H1 (cell line): ENCODE data around the gene CIZ1. TPM values are rescaled to one million over a fixed set of nuclear protein-coding genes. Genes with fewer than 3 reads are reported as not detected.

Experiments used
- CTCF ChIA-PET: fragments of 300-600 bp; sonication (Branson Sonifier 250); formaldehyde crosslinking; loops from one replicate; lab custom pipeline; 2021; ENCODE audit not compliant: partially characterized antibody; lab: Charles Lee
- POLR2A ChIA-PET: fragments of 300-600 bp; sonication (Branson Sonifier 250); formaldehyde crosslinking; loops from one replicate; lab custom pipeline; 2021; ENCODE audit warnings: inconsistent platforms; ENCODE audit not compliant: partially characterized antibody; lab: Charles Lee
- DNase-seq, 2 experiments: peaks; one replicate each; pipeline versions ENCODE4 v3.0.0 to v3.0.0-alpha.2; 2010 to 2022; ENCODE audit warnings: low spot score in 2 of 2, low read depth in 1 of 2, mixed read lengths in 1 of 2
- FAIRE-seq: peaks from 2 replicates; lab custom pipeline; 2011; peaks lifted over from hg19 to GRCh38; lab: Jason Lieb, UNC
- H2AFZ ChIP-seq: 2 replicates; pipeline ENCODE4 v1.8.1; 2012; ENCODE audit warnings: low read length, inconsistent platforms
- H2AK5ac ChIP-seq: 2 replicates; pipeline ENCODE4 v1.6.1; 2013; ENCODE audit warnings: low read depth, low read length
- H2BK120ac ChIP-seq: replicated peaks from 2 replicates; pipeline ENCODE3; 2013; ENCODE audit warnings: low read depth, low read length, inconsistent platforms
- H2BK12ac ChIP-seq: 2 replicates; pipeline ENCODE4 v1.6.1; 2013; ENCODE audit warnings: low read depth, low read length
- H2BK15ac ChIP-seq: 2 replicates; pipeline ENCODE4 v1.6.1; 2013; ENCODE audit warnings: low read length
- H2BK20ac ChIP-seq: 2 replicates; pipeline ENCODE4 v1.6.1; 2013; ENCODE audit warnings: low read length
- H2BK5ac ChIP-seq: 2 replicates; pipeline ENCODE4 v1.6.1; 2013; ENCODE audit warnings: low read depth, low read length
- H3K14ac ChIP-seq: 2 replicates; pipeline ENCODE4 v1.6.1; 2013; ENCODE audit warnings: inconsistent platforms; ENCODE audit not compliant: insufficient read length
- H3K18ac ChIP-seq: 2 replicates; pipeline ENCODE4 v1.6.1; 2013; ENCODE audit warnings: low read length; ENCODE audit errors: extremely low read depth
- H3K23ac ChIP-seq: 2 replicates; pipeline ENCODE4 v1.6.1; 2013; ENCODE audit warnings: inconsistent platforms; ENCODE audit not compliant: insufficient read length
- H3K23me2 ChIP-seq: 2 replicates; pipeline ENCODE4 v1.6.1; 2013; ENCODE audit warnings: low read depth, low read length
- H3K27ac ChIP-seq: 2 replicates; pipeline ENCODE4 v1.6.1; 2011; ENCODE audit warnings: low read depth, low read length, inconsistent platforms
- H3K27me3 ChIP-seq, 4 experiments: replicated peaks in 1 of 4; 1 replicate in 1 of 4; 2 replicates in 3 of 4; pipeline versions ENCODE4 v1.6.1 to v1.8.1; 2011 to 2013; ENCODE audit warnings: low read length in 3 of 4, mild to moderate bottlenecking in 3 of 4, inconsistent platforms in 2 of 4, mixed read lengths in 2 of 4, moderate library complexity in 1 of 4; ENCODE audit not compliant: control insufficient read depth in 3 of 4, insufficient read depth in 3 of 4; ENCODE audit errors: extremely low read depth in 1 of 4
- H3K36me3 ChIP-seq, 4 experiments: 2 replicates each; pipeline versions ENCODE4 v1.6.1 to v1.8.1; 2011 to 2013; ENCODE audit warnings: mild to moderate bottlenecking in 4 of 4, low read length in 3 of 4, moderate library complexity in 2 of 4, control low read depth in 1 of 4, inconsistent platforms in 1 of 4; ENCODE audit not compliant: insufficient read depth in 4 of 4, control insufficient read depth in 2 of 4
- H3K4ac ChIP-seq: replicated peaks from 2 replicates; pipeline ENCODE3; 2013; ENCODE audit warnings: low read length, low read depth, mixed read lengths, inconsistent platforms; ENCODE audit not compliant: insufficient read length
- H3K4me1 ChIP-seq, 4 experiments: replicated peaks in 1 of 4; 1 replicate in 1 of 4; 2 replicates in 3 of 4; pipeline versions ENCODE4 v1.6.1 to v1.8.1; 2011 to 2013; ENCODE audit warnings: low read length in 3 of 4, inconsistent platforms in 2 of 4, mixed read lengths in 1 of 4; ENCODE audit not compliant: insufficient read depth in 4 of 4, control insufficient read depth in 3 of 4
- H3K4me2 ChIP-seq, 2 experiments: 2 replicates each; pipeline versions ENCODE4 v1.6.1 to v1.8.1; 2011 to 2013; ENCODE audit warnings: low read depth in 2 of 2, low read length in 2 of 2, control low read depth in 1 of 2, inconsistent platforms in 1 of 2, mild to moderate bottlenecking in 1 of 2; ENCODE audit not compliant: insufficient read depth in 1 of 2
- H3K4me3 ChIP-seq, 4 experiments: fragments of 200-600, 300-600 bp in 1 of 4; sonication (generic), shearing (Covaris generic), sonication (Bioruptor Twin) in 1 of 4; 2 replicates each; pipeline versions ENCODE4 v1.5.1 to v1.8.1; 2011 to 2016; ENCODE audit warnings: low read length in 4 of 4, low read depth in 3 of 4, control low read depth in 2 of 4, inconsistent platforms in 2 of 4, mild to moderate bottlenecking in 2 of 4, mixed read lengths in 1 of 4, moderate library complexity in 1 of 4; ENCODE audit not compliant: insufficient read depth in 2 of 4; ENCODE audit errors: extremely low read depth in 1 of 4
- H3K56ac ChIP-seq: replicated peaks from 2 replicates; pipeline ENCODE3; 2013; ENCODE audit warnings: low read depth, mild to moderate bottlenecking, mixed read lengths, low read length, inconsistent platforms; ENCODE audit not compliant: insufficient read length
- H3K79me1 ChIP-seq: 2 replicates; pipeline ENCODE4 v1.6.1; 2013; ENCODE audit warnings: low read depth, low read length, control low read depth
- H3K79me2 ChIP-seq, 2 experiments: 2 replicates each; pipeline versions ENCODE4 v1.6.1 to v1.8.1; 2012 to 2013; ENCODE audit warnings: low read length in 2 of 2, mild to moderate bottlenecking in 2 of 2, inconsistent platforms in 1 of 2; ENCODE audit not compliant: insufficient read depth in 2 of 2, control insufficient read depth in 1 of 2
- H3K9ac ChIP-seq, 4 experiments: replicated peaks in 1 of 4; 1 replicate in 1 of 4; 2 replicates in 3 of 4; pipeline versions ENCODE4 v1.6.1 to v1.8.1; 2011 to 2013; ENCODE audit warnings: low read depth in 3 of 4, low read length in 3 of 4, control low read depth in 2 of 4, mild to moderate bottlenecking in 2 of 4, moderate library complexity in 2 of 4, inconsistent platforms in 1 of 4; ENCODE audit errors: extremely low read depth in 1 of 4
- H3K9me3 ChIP-seq, 2 experiments: 2 replicates each; pipeline versions ENCODE4 v1.6.1 to v1.8.1; 2012 to 2013; ENCODE audit warnings: mild to moderate bottlenecking in 2 of 2, moderate library complexity in 2 of 2, control low read depth in 1 of 2, inconsistent platforms in 1 of 2, low read depth in 1 of 2, low read length in 1 of 2, mixed read lengths in 1 of 2; ENCODE audit not compliant: insufficient read depth in 2 of 2
- H4K20me1 ChIP-seq, 2 experiments: replicated peaks in 1 of 2; 2 replicates each; pipeline versions ENCODE3 to v1.8.1; 2011 to 2013; ENCODE audit warnings: inconsistent platforms in 2 of 2, low read length in 2 of 2, mild to moderate bottlenecking in 1 of 2; ENCODE audit not compliant: insufficient read depth in 2 of 2, control insufficient read depth in 1 of 2
- H4K5ac ChIP-seq: 2 replicates; pipeline ENCODE4 v1.6.1; 2013; ENCODE audit warnings: low read length, low read depth, mixed read lengths, inconsistent platforms; ENCODE audit not compliant: insufficient read length
- H4K8ac ChIP-seq: 2 replicates; pipeline ENCODE4 v1.8.0; 2013; ENCODE audit warnings: mild to moderate bottlenecking, moderate library complexity, low read length, inconsistent platforms; ENCODE audit not compliant: insufficient read depth; ENCODE audit errors: extremely low read depth
- H4K91ac ChIP-seq: replicated peaks from 2 replicates; pipeline ENCODE3; 2013; ENCODE audit warnings: low read length, mixed read lengths, inconsistent platforms; ENCODE audit not compliant: insufficient read length
- POLR2A ChIP-seq, 2 experiments: IDR thresholded peaks; 1 replicate in 1 of 2; 2 replicates in 1 of 2; pipeline ENCODE4 v1.6.1; 2011; ENCODE audit warnings: low read depth in 2 of 2, low read length in 2 of 2, mild to moderate bottlenecking in 2 of 2; ENCODE audit errors: control extremely low read depth in 1 of 2
- POLR2AphosphoS5 ChIP-seq: IDR thresholded peaks from 2 replicates; pipeline ENCODE4 v1.6.1; 2011; ENCODE audit warnings: low read depth, low read length
- SP2 ChIP-seq: IDR thresholded peaks from 2 replicates; pipeline ENCODE4 v1.6.1; 2012; ENCODE audit warnings: mild to moderate bottlenecking, low read length, inconsistent platforms
- WGBS, 2 experiments: shearing (Covaris generic) in 1 of 2; methylation state at CpG; one replicate each; pipeline versions ENCODE4 v1.1.6 to v1.1.7; 2013 to 2015; ENCODE audit warnings: low lambda C conversion rate in 2 of 2, mixed read lengths in 2 of 2, inconsistent platforms in 1 of 2, low coverage in 1 of 2, missing lambda C conversion rate in 1 of 2; ENCODE audit not compliant: insufficient replicate concordance in 2 of 2, insufficient coverage in 1 of 2, insufficient read length in 1 of 2; ENCODE audit errors: extremely low coverage in 1 of 2, missing lambda C conversion rate in 1 of 2; 5-methylcytosine and 5-hydroxymethylcytosine counted together
- polyA plus RNA-seq, 7 experiments: library from polyadenylated mRNA; depleted of rRNA in 3 of 7; stranded (reverse) in 5 of 7; unstranded in 2 of 7; fragments of >200 nt in 5 of 7; fragments of 200-250 nt in 2 of 7; gene quantifications; 1 replicate in 5 of 7; 2 replicates in 1 of 7; 4 replicates in 1 of 7; pipeline versions ENCODE4 v1.2.1 to v1.2.3, GENCODE V29; 2011 to 2013; ENCODE audit warnings: missing spikeins in 2 of 7, mixed read lengths in 2 of 7
- total RNA-seq: library from RNA; stranded (reverse); fragmentation: NEBNext Ultra II Directional; extraction: Animal tissue kit (Norgen Biotek cat#: 25700); gene quantifications from 2 replicates; pipeline ENCODE4 v1.2.1, GENCODE V29; 2021

The CIZ1 gene
- total and polyA plus RNA-seq, 2 of the 8 experiments (the other 6 are each of a cell fraction or from before 2014, with no cell fraction given) = 66.0 to 107 TPM

DNA sequence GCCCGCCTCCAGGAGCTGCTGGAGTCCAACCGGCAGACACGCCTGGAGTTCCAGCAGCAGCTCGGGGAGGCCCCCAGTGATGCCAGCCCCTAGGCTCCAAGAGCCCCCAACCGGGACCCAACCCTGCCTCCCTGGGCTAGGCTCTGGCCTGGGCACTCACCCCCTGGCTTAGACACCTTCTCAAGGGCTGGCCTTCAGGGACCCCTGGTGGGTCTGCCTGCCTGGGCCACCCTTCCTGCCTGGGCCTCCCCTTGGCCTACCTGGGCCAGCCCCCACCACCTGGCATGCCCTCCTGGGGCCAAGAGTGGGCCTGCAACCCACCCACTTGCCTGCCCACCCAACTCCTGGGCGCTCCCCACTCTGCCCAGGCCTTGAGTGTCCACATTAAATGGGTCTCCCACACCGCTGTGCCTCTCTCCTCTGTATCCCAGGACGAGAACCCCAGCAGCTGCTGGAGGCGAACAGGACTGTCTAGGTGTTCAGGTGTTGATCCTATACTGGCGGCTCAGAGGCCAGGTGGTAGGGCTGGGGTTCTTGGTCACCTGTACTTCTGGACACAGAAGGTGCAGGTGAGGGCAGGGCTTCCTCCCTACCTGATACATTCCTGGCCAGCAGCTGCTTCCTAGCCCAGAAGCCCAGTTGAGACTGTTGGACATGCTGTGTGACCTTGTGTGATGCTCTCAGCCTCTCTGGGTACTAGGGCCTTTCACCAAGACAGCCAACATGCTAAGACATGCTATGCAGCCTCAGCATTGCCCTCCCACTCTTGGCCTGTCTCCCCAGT lies 27.7 kb downstream of the CIZ1 start:
- peaks cover under 1 to 4% of the 10 kb centered on the region in 2 experiments for H4K20me1 ChIP-seq
- H2BK5ac ChIP-seq = no peak overlapping the region
- no peaks in the 10 kb centered on the region for H3K27me3 ChIP-seq
- H4K8ac ChIP-seq = no peak overlapping the region
- H3K56ac ChIP-seq = no peak overlapping the region
- no peak overlapping the region for H3K27ac ChIP-seq
- H2AFZ ChIP-seq = no peak overlapping the region
- peaks cover 5% of the 10 kb centered on the region; the same call in 1 of the 2 replicates for H3K23me2 ChIP-seq
- H3K23ac ChIP-seq = no peak overlapping the region
- ChIA-PET CTCF (interaction anchor here (1.6 kb wide), 1 partner anchor 14 kb away, joined by 4 read pairs; no protein-coding TSS in a partner anchor), POLR2A (interaction anchor here (0.7 to 5.1 kb wide), 7 partner anchors 12 to 765 kb away, joined by 3 to 21 read pairs (median 4); partner anchors contain the start of gene PTGES2)
- H3K4me1 ChIP-seq = peaks cover 0 to 11% (median 1%) of the 10 kb centered on the region in 4 experiments; a peak in 4 of 7 replicates
- H2BK12ac ChIP-seq = no peak overlapping the region
- H3K4me3 ChIP-seq = no peak overlapping the region
- no peak for TF ChIP-seq SP2
- TF ChIP-seq POLR2AphosphoS5 = peak; percentile 17; the same call in 1 of the 2 replicates
- peak in 1 of 2 experiments; percentile 22; a peak in 1 of 3 replicates for TF ChIP-seq POLR2A (IDR thresholded peaks at IDR 0.05; ENCODE audit: control extremely low read depth in 1 of 2, low read depth in 2 of 2, low read length in 2 of 2)
- H3K4me2 ChIP-seq = no peak overlapping the region
- no peak overlapping the region for H4K91ac ChIP-seq
- no peak for FAIRE-seq
- H2BK15ac ChIP-seq = no peak overlapping the region
- H3K9ac ChIP-seq = no peak overlapping the region
- no peak overlapping the region for H3K14ac ChIP-seq
- no peaks in the 10 kb centered on the region for H3K9me3 ChIP-seq
- H4K5ac ChIP-seq = no peak overlapping the region
- 90% methylated on average over 10 of the region's 10 CpGs; no CpG with 5 or more reads in 1 of the 2 experiments for WGBS, 2 experiments
- no peak for DNase-seq
- peaks cover 3 to 44% (median 17%) of the 10 kb centered on the region in 4 experiments; a peak in 7 of 8 replicates for H3K36me3 ChIP-seq
- no peak overlapping the region for H2BK20ac ChIP-seq
- H2AK5ac ChIP-seq = no peak overlapping the region
- H3K79me1 ChIP-seq = 0 out of 2 replicates have a peak, but pooled peaks cover 8% of the 10 kb centered on the region
- no peak overlapping the region for H3K18ac ChIP-seq
- H3K79me2 ChIP-seq = peaks cover 0 to 4% of the 10 kb centered on the region in 2 experiments; a peak in 1 of 4 replicates
- no peak overlapping the region for H2BK120ac ChIP-seq
- no peak overlapping the region for H3K4ac ChIP-seq
